ENCODE data around the gene CACNA1C.

DNA sequence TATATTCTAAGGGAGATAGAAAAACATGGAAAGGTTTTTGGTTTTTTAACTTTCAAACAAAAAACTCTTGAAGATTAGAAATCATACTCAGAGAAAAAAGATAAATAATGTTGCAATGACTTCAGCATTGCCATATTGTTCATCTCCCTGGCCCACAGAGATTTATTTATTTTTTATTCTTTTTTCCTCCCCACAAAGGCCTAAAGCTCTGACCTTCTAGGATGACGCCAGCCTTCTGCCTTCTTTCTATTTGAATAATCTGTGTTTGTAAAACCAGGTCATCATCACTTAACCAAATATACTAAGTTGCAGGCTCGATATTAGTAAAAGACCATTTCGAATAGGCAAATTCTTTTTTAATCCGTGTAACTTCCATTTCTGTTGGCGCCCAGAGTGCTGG, 44.1 kb upstream of the CACNA1C start:
- TF ChIP-seq, protein P1, sequence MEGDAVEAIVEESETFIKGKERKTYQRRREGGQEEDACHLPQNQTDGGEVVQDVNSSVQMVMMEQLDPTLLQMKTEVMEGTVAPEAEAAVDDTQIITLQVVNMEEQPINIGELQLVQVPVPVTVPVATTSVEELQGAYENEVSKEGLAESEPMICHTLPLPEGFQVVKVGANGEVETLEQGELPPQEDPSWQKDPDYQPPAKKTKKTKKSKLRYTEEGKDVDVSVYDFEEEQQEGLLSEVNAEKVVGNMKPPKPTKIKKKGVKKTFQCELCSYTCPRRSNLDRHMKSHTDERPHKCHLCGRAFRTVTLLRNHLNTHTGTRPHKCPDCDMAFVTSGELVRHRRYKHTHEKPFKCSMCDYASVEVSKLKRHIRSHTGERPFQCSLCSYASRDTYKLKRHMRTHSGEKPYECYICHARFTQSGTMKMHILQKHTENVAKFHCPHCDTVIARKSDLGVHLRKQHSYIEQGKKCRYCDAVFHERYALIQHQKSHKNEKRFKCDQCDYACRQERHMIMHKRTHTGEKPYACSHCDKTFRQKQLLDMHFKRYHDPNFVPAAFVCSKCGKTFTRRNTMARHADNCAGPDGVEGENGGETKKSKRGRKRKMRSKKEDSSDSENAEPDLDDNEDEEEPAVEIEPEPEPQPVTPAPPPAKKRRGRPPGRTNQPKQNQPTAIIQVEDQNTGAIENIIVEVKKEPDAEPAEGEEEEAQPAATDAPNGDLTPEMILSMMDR (IDR thresholded peaks at IDR 0.05; ENCODE audit: borderline replicate concordance, extremely low read depth, low read length, poor library complexity, severe bottlenecking): no peak
- TF ChIP-seq EZH2 (IDR thresholded peaks at IDR 0.05; ENCODE audit: borderline replicate concordance, low read depth, low read length, severe bottlenecking): no peak

Data from DND-41 (cell line).